Raji (cell line): Measurements from ENCODE around the gene EGLN3.

Experiments
- POLR2A ChIP-seq: IDR thresholded peaks from 2 replicates; pipeline ENCODE4 v1.6.1; 2011; ENCODE audit warnings: low read depth, low read length, control low read depth; ENCODE audit not compliant: insufficient read depth

The EGLN3 gene

DNA sequence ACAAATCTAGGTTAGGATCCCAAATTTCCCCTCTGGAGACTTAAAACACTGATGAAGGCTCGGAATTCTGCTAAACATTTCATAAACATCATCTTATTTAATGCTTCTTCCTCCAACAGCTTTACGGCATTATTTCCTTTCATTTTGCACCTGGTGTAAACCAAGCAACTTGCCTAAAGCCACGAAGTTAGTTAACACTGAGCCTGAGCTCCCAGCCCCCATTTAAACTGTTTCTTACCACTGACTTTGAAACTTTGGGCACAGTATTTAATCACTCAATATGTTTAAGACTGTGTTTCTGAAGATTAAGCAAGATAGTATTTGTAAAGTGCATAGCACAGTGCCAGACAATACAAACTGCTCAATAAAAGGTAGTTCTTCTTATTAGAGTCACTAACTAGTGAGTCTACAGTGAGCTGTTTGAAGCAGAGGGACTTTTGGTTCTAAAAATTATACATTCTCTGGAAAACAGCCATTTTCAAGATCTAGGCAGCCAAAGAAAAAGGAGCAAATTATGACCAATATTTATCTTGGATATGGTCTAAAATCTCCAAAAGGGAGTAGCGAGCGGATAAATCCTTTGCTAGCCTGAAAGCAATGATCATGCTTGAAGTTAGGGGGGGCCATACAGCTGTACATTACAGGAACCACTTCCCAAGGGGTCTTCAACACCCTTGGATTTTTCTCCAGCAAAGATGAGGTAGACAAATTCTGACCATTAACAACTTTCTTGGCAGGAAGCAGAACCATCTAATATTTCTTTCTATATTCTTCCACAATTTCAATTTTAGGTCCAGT, 4.0 kb downstream of the EGLN3 start:
- no peak for TF ChIP-seq POLR2A

- TF ChIP-seq POLR2A = no peak
These were observed 5.4 kb downstream of the EGLN3 start for GRCh38 chr14:33945210-33946088.

GRCh38 chr14:33943096-33943883, 7.6 kb downstream of the EGLN3 start:
- TF ChIP-seq POLR2A = no peak

DNA sequence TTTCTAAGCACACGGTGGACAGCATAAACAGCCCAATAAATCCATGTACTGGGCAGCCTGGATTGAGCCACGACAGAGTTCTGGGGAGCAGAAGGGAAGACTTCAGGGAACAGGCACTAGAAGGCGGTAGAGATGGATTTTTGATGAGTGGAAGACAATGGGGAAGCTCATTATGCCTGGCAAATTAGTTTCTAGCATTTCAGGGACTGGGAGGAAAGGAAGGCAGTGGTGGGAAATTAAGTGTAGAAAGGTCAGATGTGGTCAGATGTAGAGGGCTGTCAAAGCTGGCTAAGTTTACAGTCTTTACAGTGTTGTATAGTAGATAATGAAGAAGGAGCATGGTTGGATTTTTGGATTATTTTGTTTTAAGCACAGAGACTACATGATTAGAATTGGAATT, 9.2 kb downstream of the EGLN3 start:
- no peak for TF ChIP-seq POLR2A

- TF ChIP-seq POLR2A = no peak
These were observed 10.3 kb downstream of the EGLN3 start for GRCh38 chr14:33940561-33941011.

DNA sequence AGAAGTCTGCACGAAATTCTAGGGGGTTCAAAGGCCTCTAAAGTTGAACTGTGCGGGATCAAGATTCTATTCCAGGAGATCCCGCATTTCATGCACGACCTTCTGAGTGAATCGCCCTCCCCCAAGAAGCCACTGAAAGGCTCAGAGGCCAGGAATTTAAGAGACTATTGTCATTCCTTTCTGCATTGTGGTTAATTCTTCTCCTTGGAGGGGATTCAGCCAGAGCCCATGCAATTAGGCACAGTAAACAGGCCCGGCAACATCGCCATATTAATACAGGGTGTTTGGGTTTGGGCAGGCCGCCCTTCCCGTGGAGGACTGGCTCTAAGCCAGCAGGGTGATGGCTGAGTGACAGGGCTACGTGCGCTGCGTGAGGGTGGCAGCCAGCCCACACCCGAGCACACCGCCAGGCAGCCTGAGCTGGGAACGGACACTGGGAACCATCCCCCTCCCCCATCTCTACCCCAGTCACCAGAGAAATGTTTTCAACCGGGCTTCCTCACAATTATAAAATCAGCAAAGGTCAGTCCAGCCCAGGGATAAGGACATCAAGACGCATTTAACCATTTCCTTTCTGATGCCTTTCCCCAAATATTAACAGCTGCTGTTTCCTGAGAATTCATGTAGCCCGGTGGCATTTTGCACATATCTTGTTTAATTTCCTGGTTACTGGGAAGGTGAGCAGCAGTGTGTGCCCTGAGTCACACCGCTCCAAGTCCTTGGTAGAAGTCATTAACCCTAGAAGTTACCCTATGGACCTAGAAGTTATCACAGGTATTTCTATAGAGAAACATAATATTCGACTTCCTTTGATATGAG, 12.5 kb downstream of the EGLN3 start:
- no peak for TF ChIP-seq POLR2A

GRCh38 chr14:33936391-33936790, 14.5 kb downstream of the EGLN3 start:
- no peak for TF ChIP-seq POLR2A

DNA sequence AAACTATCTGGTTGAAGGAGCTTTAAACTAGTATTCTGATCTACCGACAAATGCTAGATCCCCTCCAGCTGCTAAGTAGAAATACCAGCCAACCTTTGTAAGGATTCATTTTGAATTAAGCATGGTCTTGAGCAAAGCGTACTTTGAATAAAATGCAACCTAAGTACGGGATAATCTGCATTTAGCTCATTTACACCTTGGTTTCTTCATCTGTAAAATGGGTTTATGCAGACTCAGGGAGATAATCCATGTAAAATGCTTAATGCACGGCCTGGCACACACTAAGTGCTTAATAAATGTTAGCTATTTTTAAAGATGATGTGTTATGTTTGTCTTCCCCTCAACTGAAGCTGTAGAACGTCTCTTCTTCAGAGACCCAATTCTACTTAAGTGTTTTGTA, 15.9 kb downstream of the EGLN3 start:
- no peak for TF ChIP-seq POLR2A

- TF ChIP-seq POLR2A = no peak
These were observed 16.7 kb downstream of the EGLN3 start for GRCh38 chr14:33934043-33934750.

DNA sequence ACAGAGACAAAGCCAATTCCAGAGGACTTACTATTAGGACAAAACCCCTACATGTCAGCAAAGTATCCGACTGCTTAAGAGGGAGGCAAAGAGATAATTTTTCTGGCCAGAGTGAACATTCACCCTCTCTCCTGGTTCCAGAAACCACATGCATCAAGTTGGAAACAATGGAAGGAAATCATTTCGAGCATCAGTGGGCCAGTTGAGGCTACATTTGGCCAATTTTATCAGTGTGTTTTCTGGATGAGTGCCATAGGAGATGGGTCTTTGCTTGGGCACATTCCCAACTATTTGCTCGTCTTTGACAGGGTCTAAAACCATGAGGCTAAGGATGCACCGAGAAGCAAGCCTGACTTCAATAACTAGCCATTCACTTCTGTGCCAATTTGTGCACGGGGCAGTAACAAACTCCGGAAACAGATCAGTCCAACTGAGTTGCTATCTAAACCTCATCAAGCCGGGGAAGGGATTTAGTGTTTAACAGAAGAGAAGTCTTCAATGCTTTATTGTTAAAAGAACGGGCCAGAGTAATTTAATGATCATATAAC, 17.4 kb downstream of the EGLN3 start:
- TF ChIP-seq POLR2A = no peak

DNA sequence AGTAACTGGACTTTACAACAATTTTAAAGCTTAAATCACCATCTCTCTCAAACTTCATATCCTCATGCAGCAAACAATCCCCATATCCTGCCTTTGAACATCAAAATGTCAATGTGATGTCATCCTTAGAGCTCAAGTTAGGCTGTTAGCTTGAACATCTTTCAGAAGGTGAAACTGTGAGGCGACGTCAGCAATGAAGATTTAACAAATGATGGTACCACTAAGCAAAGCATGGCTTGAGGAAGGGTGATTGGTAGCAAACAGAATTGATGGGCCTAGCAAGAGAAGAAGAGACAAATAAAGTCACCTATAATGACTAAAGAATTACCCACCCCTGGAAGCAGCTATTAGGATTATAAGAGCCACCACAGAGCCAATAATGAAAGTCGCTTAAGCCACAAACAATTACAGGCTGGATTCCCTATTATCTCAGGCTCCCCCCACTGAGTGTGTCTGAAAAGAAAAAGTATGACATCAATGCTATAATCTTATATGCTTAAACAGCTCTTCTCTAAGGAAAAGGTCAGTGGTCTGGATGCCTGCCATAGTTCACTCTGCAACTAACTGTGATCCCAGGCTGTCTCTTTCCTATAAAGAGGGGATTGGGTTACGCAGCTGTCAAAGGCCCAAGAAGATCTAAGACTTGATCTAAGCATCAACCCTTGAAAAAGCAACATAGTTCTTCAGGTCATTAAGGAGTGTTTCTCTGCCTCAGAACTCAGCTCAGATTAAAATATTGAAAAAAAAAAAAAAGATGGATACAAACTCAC, 18.1 kb downstream of the EGLN3 start:
- TF ChIP-seq POLR2A = no peak

GRCh38 chr14:33932033-33932432, 18.8 kb downstream of the EGLN3 start:
- TF ChIP-seq POLR2A = no peak

DNA sequence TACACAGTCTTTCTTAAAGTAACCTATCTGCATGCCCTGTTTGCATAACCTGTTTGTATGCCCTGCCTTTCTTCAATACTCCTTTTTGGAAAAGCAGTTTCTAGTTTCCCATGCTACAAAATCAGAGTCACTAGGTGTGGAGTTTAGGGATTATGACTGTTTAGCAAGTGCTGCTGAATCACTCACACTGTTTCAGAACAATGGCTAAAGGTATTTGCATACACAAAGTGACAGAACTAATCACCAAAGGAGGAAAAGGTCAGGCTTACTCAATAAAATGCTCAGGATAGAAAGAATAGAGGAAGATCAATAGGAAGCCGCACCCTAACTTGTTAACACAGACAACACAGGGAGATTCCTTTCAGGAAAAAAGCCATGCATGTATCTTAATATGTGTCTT, 19.4 kb downstream of the EGLN3 start:
- TF ChIP-seq POLR2A = no peak
